ENCODE data around the gene ARMCX2. TPM values are rescaled to one million over a fixed set of nuclear protein-coding genes. Genes with fewer than 3 reads are reported as not detected.

Gene ARMCX2
- total RNA-seq, 1 donor from 2014 or later: 105 TPM

- Histone ChIP-seq H3K9ac (no peak overlapping the region), H3K36me3 (no peaks in the 10 kb centered on the region), H3K4me2 (no peak overlapping the region), H3K79me2 (ENCODE audit: low read depth) (no peaks in the 10 kb centered on the region), H2AFZ (replicated peaks) (no peak overlapping the region), H3K4me1 (no peaks in the 10 kb centered on the region), H3K9me3 (ENCODE audit: low read depth) (no peaks in the 10 kb centered on the region), H4K20me1 (ENCODE audit: low read depth) (no peaks in the 10 kb centered on the region), H3K4me3 (no peak overlapping the region), H3F3A (ENCODE audit: low read depth) (no peaks in the 10 kb centered on the region), H3K27ac (no peak overlapping the region), H3K27me3 (no peaks in the 10 kb centered on the region)
- Mint-ChIP-seq H3K27me3 (ENCODE audit: insufficient read depth, low read depth) (peaks cover 3% of the 10 kb centered on the region), H3K4me3 (no peak overlapping the region), H3K9me3 (peaks cover 2% of the 10 kb centered on the region), H3K36me3 (no peaks in the 10 kb centered on the region), H3K4me1 (no peaks in the 10 kb centered on the region), H3K27ac (no peak overlapping the region)
- no peak for DNase-seq (ENCODE audit: low spot score)
- TF ChIP-seq CTCF (IDR thresholded peaks at IDR 0.05): no peak
- no peak for TF ChIP-seq EZH2phosphoT487 (IDR thresholded peaks at IDR 0.05)
- TF ChIP-seq EZH2 (IDR thresholded peaks at IDR 0.05): no peak
Measured at GRCh38 chrX:101642093-101642492, 17.6 kb downstream of the ARMCX2 start.

- no peaks in the 10 kb centered on the region for H3F3A ChIP-seq (ENCODE audit: low read depth)
- H3K4me3 ChIP-seq: no peak overlapping the region
- no peaks in the 10 kb centered on the region for H3K27me3 ChIP-seq
- Mint-ChIP-seq H3K4me3 (no peak overlapping the region), H3K36me3 (no peaks in the 10 kb centered on the region), H3K4me1 (no peaks in the 10 kb centered on the region), H3K9me3 (peaks cover 2% of the 10 kb centered on the region), H3K27ac (no peak overlapping the region), H3K27me3 (ENCODE audit: insufficient read depth, low read depth) (peaks cover 3% of the 10 kb centered on the region)
- no peak overlapping the region for H3K9ac ChIP-seq
- no peaks in the 10 kb centered on the region for H3K36me3 ChIP-seq
- no peak for TF ChIP-seq CTCF (IDR thresholded peaks at IDR 0.05)
- TF ChIP-seq EZH2 (IDR thresholded peaks at IDR 0.05): no peak
- TF ChIP-seq EZH2phosphoT487 (IDR thresholded peaks at IDR 0.05): no peak
- H3K4me1 ChIP-seq: no peaks in the 10 kb centered on the region
- no peak overlapping the region for H2AFZ ChIP-seq (replicated peaks)
- no peak overlapping the region for H3K4me2 ChIP-seq
- no peak overlapping the region for H3K27ac ChIP-seq
- H3K79me2 ChIP-seq (ENCODE audit: low read depth): no peaks in the 10 kb centered on the region
- H4K20me1 ChIP-seq (ENCODE audit: low read depth): no peaks in the 10 kb centered on the region
- DNase-seq (ENCODE audit: low spot score): no peak
- H3K9me3 ChIP-seq (ENCODE audit: low read depth): no peaks in the 10 kb centered on the region
Measured at GRCh38 chrX:101639583-101639982, 20.1 kb downstream of the ARMCX2 start.

GRCh38 chrX:101619364-101619763 is 40.3 kb downstream of the ARMCX2 start:
- no peaks in the 10 kb centered on the region for H4K20me1 ChIP-seq (ENCODE audit: low read depth)
- H2AFZ ChIP-seq (replicated peaks): no peak overlapping the region
- H3K36me3 ChIP-seq: no peaks in the 10 kb centered on the region
- TF ChIP-seq EZH2phosphoT487 (IDR thresholded peaks at IDR 0.05) (no peak), CTCF (IDR thresholded peaks at IDR 0.05) (no peak), EZH2 (IDR thresholded peaks at IDR 0.05) (no peak)
- H3K4me3 ChIP-seq: no peak overlapping the region
- H3K4me2 ChIP-seq: no peak overlapping the region
- Mint-ChIP-seq H3K4me3 (no peak overlapping the region), H3K27ac (no peak overlapping the region), H3K4me1 (peaks cover 33% of the 10 kb centered on the region), H3K36me3 (peaks cover 7% of the 10 kb centered on the region), H3K27me3 (ENCODE audit: insufficient read depth, low read depth) (peaks cover 2% of the 10 kb centered on the region), H3K9me3 (peaks cover 7% of the 10 kb centered on the region)
- no peaks in the 10 kb centered on the region for H3K9me3 ChIP-seq (ENCODE audit: low read depth)
- peaks cover 6% of the 10 kb centered on the region for H3F3A ChIP-seq (ENCODE audit: low read depth)
- peak; percentile 56 for DNase-seq (ENCODE audit: low spot score)
- H3K9ac ChIP-seq: no peak overlapping the region
- H3K27ac ChIP-seq: no peak overlapping the region
- H3K27me3 ChIP-seq: no peaks in the 10 kb centered on the region
- H3K4me1 ChIP-seq: peaks cover 10% of the 10 kb centered on the region
- peaks cover 16% of the 10 kb centered on the region for H3K79me2 ChIP-seq (ENCODE audit: low read depth)
